ENCODE measurements around the gene CXXC5.

- no peak for TF ChIP-seq ZNF57 (CRISPR knock-in tag; IDR thresholded peaks at IDR 0.05)
- TF ChIP-seq SMAD4 (CRISPR knock-in tag; conservative IDR thresholded peaks at IDR 0.05), result no peak
- TF ChIP-seq, protein P1, sequence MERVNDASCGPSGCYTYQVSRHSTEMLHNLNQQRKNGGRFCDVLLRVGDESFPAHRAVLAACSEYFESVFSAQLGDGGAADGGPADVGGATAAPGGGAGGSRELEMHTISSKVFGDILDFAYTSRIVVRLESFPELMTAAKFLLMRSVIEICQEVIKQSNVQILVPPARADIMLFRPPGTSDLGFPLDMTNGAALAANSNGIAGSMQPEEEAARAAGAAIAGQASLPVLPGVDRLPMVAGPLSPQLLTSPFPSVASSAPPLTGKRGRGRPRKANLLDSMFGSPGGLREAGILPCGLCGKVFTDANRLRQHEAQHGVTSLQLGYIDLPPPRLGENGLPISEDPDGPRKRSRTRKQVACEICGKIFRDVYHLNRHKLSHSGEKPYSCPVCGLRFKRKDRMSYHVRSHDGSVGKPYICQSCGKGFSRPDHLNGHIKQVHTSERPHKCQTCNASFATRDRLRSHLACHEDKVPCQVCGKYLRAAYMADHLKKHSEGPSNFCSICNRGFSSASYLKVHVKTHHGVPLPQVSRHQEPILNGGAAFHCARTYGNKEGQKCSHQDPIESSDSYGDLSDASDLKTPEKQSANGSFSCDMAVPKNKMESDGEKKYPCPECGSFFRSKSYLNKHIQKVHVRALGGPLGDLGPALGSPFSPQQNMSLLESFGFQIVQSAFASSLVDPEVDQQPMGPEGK (CRISPR knock-in tag; IDR thresholded peaks at IDR 0.05; ENCODE audit: borderline replicate concordance), result no peak
Observed at GRCh38 chr5:139665626-139666025, 17.5 kb downstream of the CXXC5 start.

Measured in K562 (cell line).